Karpas-422 (cell line): ENCODE data around the gene FKBP1A. TPM values are rescaled to one million over a fixed set of nuclear protein-coding genes. Genes with fewer than 3 reads are reported as not detected.

Experiments
- DNase-seq: peaks from one replicate; pipeline ENCODE4 v3.0.0-alpha.2; 2015
- H2AFZ ChIP-seq: fragments of 200-600 bp; sonication (generic); 2 replicates; pipeline ENCODE4 v1.6.1; 2014; ENCODE audit warnings: antibody characterized with exemption, low read length, mixed read lengths
- H3K27ac ChIP-seq: fragments of 200-600 bp; sonication (generic); 2 replicates; pipeline ENCODE4 v1.5.1; 2014; ENCODE audit warnings: mild to moderate bottlenecking, low read length, moderate library complexity
- H3K27me3 ChIP-seq: fragments of 200-600 bp; sonication (generic); 2 replicates; pipeline ENCODE4 v1.6.1; 2014; ENCODE audit warnings: low read length, mixed read lengths
- H3K36me3 ChIP-seq: fragments of 200-600 bp; sonication (generic); 2 replicates; pipeline ENCODE4 v1.6.1; 2014; ENCODE audit warnings: low read length, mixed read lengths; ENCODE audit not compliant: insufficient read depth
- H3K4me1 ChIP-seq: fragments of 200-600 bp; sonication (generic); 2 replicates; pipeline ENCODE4 v1.6.1; 2014; ENCODE audit warnings: mild to moderate bottlenecking, low read length, mixed read lengths
- H3K4me2 ChIP-seq: fragments of 200-600 bp; sonication (generic); 2 replicates; pipeline ENCODE4 v1.6.1; 2014; ENCODE audit warnings: low read length, low read depth, mild to moderate bottlenecking; ENCODE audit not compliant: poor library complexity, severe bottlenecking
- H3K4me3 ChIP-seq: fragments of 200-600 bp; sonication (generic); 2 replicates; pipeline ENCODE4 v1.5.1; 2014; ENCODE audit warnings: mild to moderate bottlenecking, antibody characterized with exemption, low read length, mixed read lengths
- H3K79me2 ChIP-seq: fragments of 200-600 bp; sonication (generic); 2 replicates; pipeline ENCODE4 v1.6.1; 2014; ENCODE audit warnings: mild to moderate bottlenecking, low read length, mixed read lengths
- H3K9ac ChIP-seq: fragments of 200-600 bp; sonication (generic); 2 replicates; pipeline ENCODE4 v1.6.0; 2014; ENCODE audit warnings: low read length
- H3K9me2 ChIP-seq: fragments of 200-600 bp; sonication (generic), shearing (Covaris generic); replicated peaks from 2 replicates; pipeline ENCODE4 v1.6.0; 2014; ENCODE audit warnings: mild to moderate bottlenecking, low read length, moderate library complexity; ENCODE audit not compliant: insufficient read depth
- H3K9me3 ChIP-seq: fragments of 300-700, 200-600 bp; sonication (generic); 2 replicates; pipeline ENCODE4 v1.6.1; 2014; ENCODE audit warnings: low read length, mixed read lengths
- H4K20me1 ChIP-seq: fragments of 200-600 bp; sonication (generic); 2 replicates; pipeline ENCODE4 v1.6.1; 2014; ENCODE audit warnings: mild to moderate bottlenecking, antibody characterized with exemption, low read length, low read depth; ENCODE audit not compliant: insufficient read depth
- total RNA-seq: library from RNA; depleted of rRNA; stranded (reverse); fragments of >200 nt; shearing (Covaris generic); gene quantifications from 2 replicates; pipeline ENCODE4 v1.2.3, GENCODE V29; 2014; ENCODE audit warnings: low replicate concordance

FKBP1A gene
- total RNA-seq, 1 experiment from 2014 or later, result 187 TPM

GRCh38 chr20:1362484-1362883 is 30.4 kb downstream of the FKBP1A start:
- H3K27me3 ChIP-seq, result no peaks in the 10 kb centered on the region
- H3K9ac ChIP-seq, result no peak overlapping the region
- H2AFZ ChIP-seq, result no peak overlapping the region
- H3K79me2 ChIP-seq, result peaks cover 62% of the 10 kb centered on the region
- no peak overlapping the region for H3K27ac ChIP-seq
- no peak overlapping the region for H3K4me3 ChIP-seq
- H3K9me2 ChIP-seq, result no peaks in the 10 kb centered on the region
- peaks cover 19% of the 10 kb centered on the region for H4K20me1 ChIP-seq
- H3K9me3 ChIP-seq, result no peaks in the 10 kb centered on the region
- H3K4me1 ChIP-seq, result no peaks in the 10 kb centered on the region
- peaks cover 32% of the 10 kb centered on the region for H3K36me3 ChIP-seq
- H3K4me2 ChIP-seq, result no peak overlapping the region
- no peak for DNase-seq

GRCh38 chr20:1360094-1360846 is 32.6 kb downstream of the FKBP1A start:
- H3K27ac ChIP-seq, result no peak overlapping the region
- no peaks in the 10 kb centered on the region for H3K27me3 ChIP-seq
- peaks cover 15% of the 10 kb centered on the region for H4K20me1 ChIP-seq
- H2AFZ ChIP-seq, result no peak overlapping the region
- no peak overlapping the region for H3K4me3 ChIP-seq
- no peak overlapping the region for H3K9ac ChIP-seq
- H3K79me2 ChIP-seq, result peaks cover 71% of the 10 kb centered on the region
- no peaks in the 10 kb centered on the region for H3K9me2 ChIP-seq
- no peaks in the 10 kb centered on the region for H3K4me1 ChIP-seq
- no peaks in the 10 kb centered on the region; the same call in 1 of the 2 replicates for H3K9me3 ChIP-seq
- no peak for DNase-seq
- peaks cover 39% of the 10 kb centered on the region for H3K36me3 ChIP-seq
- H3K4me2 ChIP-seq, result no peak overlapping the region

- Histone ChIP-seq H3K4me2 (no peak overlapping the region), H2AFZ (no peak overlapping the region), H3K36me3 (peaks cover 61% of the 10 kb centered on the region), H3K9ac (no peak overlapping the region), H3K27ac (no peak overlapping the region), H3K9me2 (no peaks in the 10 kb centered on the region), H3K4me3 (no peak overlapping the region), H4K20me1 (peaks cover 15% of the 10 kb centered on the region), H3K79me2 (peaks cover 91% of the 10 kb centered on the region), H3K9me3 (peaks cover 13% of the 10 kb centered on the region; the same call in 1 of the 2 replicates), H3K27me3 (no peaks in the 10 kb centered on the region), H3K4me1 (no peaks in the 10 kb centered on the region)
- no peak for DNase-seq
Observed at GRCh38 chr20:1357921-1358671, 34.8 kb downstream of the FKBP1A start.

- Histone ChIP-seq H3K27ac (no peak overlapping the region), H3K79me2 (peaks cover 94% of the 10 kb centered on the region), H3K4me2 (no peak overlapping the region), H3K36me3 (peaks cover 62% of the 10 kb centered on the region), H2AFZ (no peak overlapping the region), H3K9me3 (peaks cover 13% of the 10 kb centered on the region; the same call in 1 of the 2 replicates), H4K20me1 (no peaks in the 10 kb centered on the region), H3K4me3 (no peak overlapping the region), H3K4me1 (no peaks in the 10 kb centered on the region), H3K9ac (no peak overlapping the region), H3K27me3 (no peaks in the 10 kb centered on the region), H3K9me2 (no peaks in the 10 kb centered on the region)
- DNase-seq, result no peak
Observed at GRCh38 chr20:1353956-1354355, 38.9 kb downstream of the FKBP1A start.

- H3K4me3 ChIP-seq, result no peak overlapping the region
- no peaks in the 10 kb centered on the region for H3K9me2 ChIP-seq
- H3K27me3 ChIP-seq, result no peaks in the 10 kb centered on the region
- peaks cover 7% of the 10 kb centered on the region for H3K9me3 ChIP-seq
- no peaks in the 10 kb centered on the region for H4K20me1 ChIP-seq
- no peak for DNase-seq
- peaks cover 58% of the 10 kb centered on the region for H3K79me2 ChIP-seq
- H3K36me3 ChIP-seq, result peaks cover 15% of the 10 kb centered on the region
- H2AFZ ChIP-seq, result no peak overlapping the region
- no peak overlapping the region for H3K9ac ChIP-seq
- no peak overlapping the region for H3K27ac ChIP-seq
- H3K4me1 ChIP-seq, result no peaks in the 10 kb centered on the region
- H3K4me2 ChIP-seq, result no peak overlapping the region
Observed at GRCh38 chr20:1346315-1346969, 46.4 kb downstream of the FKBP1A start.

- no peaks in the 10 kb centered on the region for H3K27me3 ChIP-seq
- no peaks in the 10 kb centered on the region for H3K4me1 ChIP-seq
- no peak for DNase-seq
- no peaks in the 10 kb centered on the region for H4K20me1 ChIP-seq
- H3K79me2 ChIP-seq, result peaks cover 54% of the 10 kb centered on the region
- H3K27ac ChIP-seq, result no peak overlapping the region
- peaks cover 10% of the 10 kb centered on the region; the same call in 1 of the 2 replicates for H3K36me3 ChIP-seq
- H3K9me2 ChIP-seq, result no peaks in the 10 kb centered on the region
- H3K4me2 ChIP-seq, result no peak overlapping the region
- no peak overlapping the region for H2AFZ ChIP-seq
- no peak overlapping the region for H3K9ac ChIP-seq
- peaks cover 7% of the 10 kb centered on the region for H3K9me3 ChIP-seq
- no peak overlapping the region for H3K4me3 ChIP-seq
Observed at GRCh38 chr20:1345756-1346093, 47.1 kb downstream of the FKBP1A start.

- H3K4me1 ChIP-seq, result no peaks in the 10 kb centered on the region
- no peak overlapping the region for H2AFZ ChIP-seq
- H3K79me2 ChIP-seq, result peaks cover 48% of the 10 kb centered on the region
- no peak overlapping the region for H3K4me2 ChIP-seq
- no peaks in the 10 kb centered on the region for H4K20me1 ChIP-seq
- H3K36me3 ChIP-seq, result peaks cover 5% of the 10 kb centered on the region; the same call in 1 of the 2 replicates
- no peaks in the 10 kb centered on the region for H3K9me2 ChIP-seq
- H3K27me3 ChIP-seq, result no peaks in the 10 kb centered on the region
- H3K27ac ChIP-seq, result no peak overlapping the region
- no peak overlapping the region for H3K9ac ChIP-seq
- no peak overlapping the region for H3K4me3 ChIP-seq
- no peak for DNase-seq
- peaks cover 7% of the 10 kb centered on the region for H3K9me3 ChIP-seq
Observed at GRCh38 chr20:1345030-1345755, 47.7 kb downstream of the FKBP1A start.
